Vagina (tissue), 2 donors: ENCODE measurements around the gene UNKL.

Source experiments
- POLR2A ChIP-seq, 2 donors: fragments of 450-650 bp; IDR thresholded peaks; one replicate each; pipeline ENCODE4 v1.6.1; 2017; ENCODE audit warnings: antibody characterized with exemption in 2 of 2, mild to moderate bottlenecking in 2 of 2, moderate library complexity in 2 of 2
- POLR2AphosphoS5 ChIP-seq, 2 donors: sonication (generic); formaldehyde crosslinking; IDR thresholded peaks; one replicate each; pipeline ENCODE4 v1.9.0; 2017; ENCODE audit warnings: antibody characterized with exemption in 2 of 2, mild to moderate bottlenecking in 2 of 2, low read depth in 1 of 2; ENCODE audit not compliant: insufficient read depth in 1 of 2
- TF ChIP-seq, protein P1 (sequence below), 3 experiments: fragments of 450-650 bp in 2 of 3; fragments of 200-600 bp in 1 of 3; sonication (generic) in 1 of 3; IDR thresholded peaks; one replicate each; pipeline ENCODE4 v1.5.1; 2017 to 2019; ENCODE audit warnings: antibody characterized with exemption in 3 of 3, mild to moderate bottlenecking in 2 of 3, moderate library complexity in 2 of 3

- TF ChIP-seq, protein P1, sequence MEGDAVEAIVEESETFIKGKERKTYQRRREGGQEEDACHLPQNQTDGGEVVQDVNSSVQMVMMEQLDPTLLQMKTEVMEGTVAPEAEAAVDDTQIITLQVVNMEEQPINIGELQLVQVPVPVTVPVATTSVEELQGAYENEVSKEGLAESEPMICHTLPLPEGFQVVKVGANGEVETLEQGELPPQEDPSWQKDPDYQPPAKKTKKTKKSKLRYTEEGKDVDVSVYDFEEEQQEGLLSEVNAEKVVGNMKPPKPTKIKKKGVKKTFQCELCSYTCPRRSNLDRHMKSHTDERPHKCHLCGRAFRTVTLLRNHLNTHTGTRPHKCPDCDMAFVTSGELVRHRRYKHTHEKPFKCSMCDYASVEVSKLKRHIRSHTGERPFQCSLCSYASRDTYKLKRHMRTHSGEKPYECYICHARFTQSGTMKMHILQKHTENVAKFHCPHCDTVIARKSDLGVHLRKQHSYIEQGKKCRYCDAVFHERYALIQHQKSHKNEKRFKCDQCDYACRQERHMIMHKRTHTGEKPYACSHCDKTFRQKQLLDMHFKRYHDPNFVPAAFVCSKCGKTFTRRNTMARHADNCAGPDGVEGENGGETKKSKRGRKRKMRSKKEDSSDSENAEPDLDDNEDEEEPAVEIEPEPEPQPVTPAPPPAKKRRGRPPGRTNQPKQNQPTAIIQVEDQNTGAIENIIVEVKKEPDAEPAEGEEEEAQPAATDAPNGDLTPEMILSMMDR (IDR thresholded peaks at IDR 0.05) = no peak
- TF ChIP-seq POLR2A (IDR thresholded peaks at IDR 0.05) = no peak
- TF ChIP-seq POLR2AphosphoS5 (IDR thresholded peaks at IDR 0.05; ENCODE audit: insufficient read depth in 1 of 2, low read depth in 1 of 2) = no peak
These were observed 18.1 kb upstream of the UNKL start for GRCh38 chr16:1432388-1433262.
